GM18951 (cell line): ENCODE results near the gene RRM1.
"Not testable (repeated sequence)": the region's sequence is repeated elsewhere in the genome, so short reads cannot be mapped to it uniquely, and the experiment has no call there.

Source experiments
- POLR2A ChIP-seq: IDR thresholded peaks from 4 replicates; pipeline ENCODE4 v1.6.1; 2011; ENCODE audit warnings: mild to moderate bottlenecking; ENCODE audit not compliant: insufficient read length, insufficient read depth; ENCODE audit errors: extremely low read depth
- in situ Hi-C: fragments of 300-500 bp; cut with MboI; formaldehyde crosslinking; loops from one replicate; pipeline ENCODE4 v1.12.0; 2022; ENCODE audit warnings: low sequenced_read_pairs, mixed read lengths, inconsistent platforms; ENCODE audit not compliant: unreplicated experiment

RRM1 gene

DNA sequence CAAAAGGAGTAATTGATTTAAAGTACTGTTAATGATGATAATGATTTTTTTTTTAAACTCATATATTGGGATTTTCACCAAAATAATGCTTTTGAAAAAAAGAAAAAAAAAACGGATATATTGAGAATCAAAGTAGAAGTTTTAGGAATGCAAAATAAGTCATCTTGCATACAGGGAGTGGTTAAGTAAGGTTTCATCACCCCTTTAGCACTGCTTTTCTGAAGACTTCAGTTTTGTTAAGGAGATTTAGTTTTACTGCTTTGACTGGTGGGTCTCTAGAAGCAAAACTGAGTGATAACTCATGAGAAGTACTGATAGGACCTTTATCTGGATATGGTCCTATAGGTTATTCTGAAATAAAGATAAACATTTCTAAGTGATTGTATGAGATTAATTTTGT lies 43.9 kb downstream of the RRM1 start:
- TF ChIP-seq POLR2A: no peak
- in situ Hi-C loops: no loop called here

DNA sequence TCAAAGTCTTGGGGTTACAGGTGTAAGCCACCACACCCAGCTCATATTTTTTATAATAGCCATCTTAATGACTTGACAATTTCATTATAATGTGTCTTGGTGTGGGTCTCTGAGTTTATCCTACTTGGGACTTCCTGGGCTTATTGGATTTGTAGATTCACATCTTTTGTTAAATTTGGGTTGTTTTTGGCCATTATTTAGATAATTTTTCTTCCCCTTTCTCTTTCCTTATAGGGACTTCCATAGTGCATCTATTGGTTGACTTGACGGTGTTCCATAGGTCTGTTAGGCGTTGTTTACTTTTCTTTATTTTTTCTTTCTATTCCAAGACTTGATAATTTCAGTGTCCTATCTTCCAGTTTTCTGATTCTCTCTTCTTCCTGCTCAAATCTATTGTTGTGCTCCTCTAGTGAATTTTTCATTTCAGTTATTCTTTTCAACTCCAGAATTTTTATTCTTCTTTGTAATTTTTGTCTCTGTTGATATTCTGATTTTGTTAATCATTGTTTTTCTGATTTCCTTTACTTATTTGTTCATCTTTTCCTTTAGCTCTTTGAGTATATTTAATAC lies 45.6 kb downstream of the RRM1 start:
- no peak for TF ChIP-seq POLR2A
- in situ Hi-C loops: no loop called here

DNA sequence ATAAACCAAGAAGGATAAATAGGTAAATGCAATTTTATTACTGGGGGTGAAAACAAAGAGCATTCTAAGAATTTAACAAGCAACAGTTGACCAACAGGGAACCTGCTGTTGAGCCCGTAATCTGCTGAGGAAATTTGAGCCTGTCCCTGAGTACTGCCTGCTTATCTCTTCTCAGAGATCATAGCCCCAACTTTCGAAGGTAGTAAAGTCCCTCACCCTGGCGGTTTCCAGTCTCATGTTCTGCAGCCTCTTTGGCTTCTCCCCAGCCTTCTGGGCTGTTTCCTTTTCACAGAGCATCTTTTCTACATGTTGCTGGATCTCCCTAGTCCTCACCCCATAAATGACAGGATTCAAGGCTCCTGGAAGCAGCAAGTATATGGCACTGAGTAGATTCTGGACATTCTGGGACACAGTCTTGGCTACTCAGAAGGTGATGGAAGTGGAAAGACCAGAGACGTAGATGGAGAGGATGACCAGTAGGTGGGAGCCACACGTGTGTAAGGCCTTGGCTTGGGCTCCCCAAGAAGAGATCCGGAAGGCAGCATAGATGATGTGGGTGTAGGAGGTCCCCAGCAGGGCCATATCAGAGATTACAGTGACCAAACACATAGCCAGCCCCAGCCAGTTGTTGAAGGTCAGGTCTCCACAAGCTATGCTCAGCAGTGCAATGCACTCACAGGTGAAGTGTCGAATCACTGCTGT lies 51.6 kb downstream of the RRM1 start:
- in situ Hi-C loops: no loop called here

DNA sequence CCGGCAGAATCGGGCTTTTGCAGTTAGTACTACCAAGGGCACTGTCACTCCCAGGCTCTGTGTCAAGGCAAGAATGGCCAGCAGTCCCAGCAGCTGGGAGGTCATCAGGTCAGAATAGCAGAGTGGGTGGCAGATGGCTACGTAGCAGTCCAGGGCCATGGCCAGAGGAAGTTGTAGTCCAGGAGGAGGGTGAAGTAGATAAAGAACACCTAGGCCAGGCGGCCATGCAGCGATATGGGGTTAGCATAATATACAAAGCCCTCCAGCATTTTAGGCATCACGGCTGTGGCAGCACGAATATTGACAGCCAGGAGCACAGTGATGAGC lies 52.1 kb downstream of the RRM1 start:
- TF ChIP-seq POLR2A: no peak
- in situ Hi-C loops: no loop called here

More for the DNA sequence above, 51.6 kb downstream of the RRM1 start:
- no peak for TF ChIP-seq POLR2A

DNA sequence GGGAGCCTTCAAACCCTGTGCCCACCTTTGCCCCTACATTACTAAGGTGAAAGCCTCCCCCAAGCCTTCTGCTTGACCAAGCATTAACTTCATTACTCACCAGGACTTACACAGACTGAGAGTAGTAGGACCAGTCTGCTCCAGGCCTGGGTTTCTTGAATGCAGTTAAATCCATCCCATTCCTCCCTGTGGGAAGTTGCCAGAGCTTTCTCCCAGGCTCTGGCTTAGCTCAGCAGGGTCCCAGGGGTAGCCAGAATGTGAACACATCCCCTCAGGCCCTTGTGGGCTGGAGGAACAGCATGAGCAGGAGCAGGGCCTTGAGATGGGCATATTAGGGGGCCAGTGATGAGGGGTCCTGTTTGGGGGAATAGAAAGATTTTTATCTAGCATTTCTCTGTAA lies 59.9 kb downstream of the RRM1 start:
- no peak for TF ChIP-seq POLR2A
- in situ Hi-C loops: no loop called here

DNA sequence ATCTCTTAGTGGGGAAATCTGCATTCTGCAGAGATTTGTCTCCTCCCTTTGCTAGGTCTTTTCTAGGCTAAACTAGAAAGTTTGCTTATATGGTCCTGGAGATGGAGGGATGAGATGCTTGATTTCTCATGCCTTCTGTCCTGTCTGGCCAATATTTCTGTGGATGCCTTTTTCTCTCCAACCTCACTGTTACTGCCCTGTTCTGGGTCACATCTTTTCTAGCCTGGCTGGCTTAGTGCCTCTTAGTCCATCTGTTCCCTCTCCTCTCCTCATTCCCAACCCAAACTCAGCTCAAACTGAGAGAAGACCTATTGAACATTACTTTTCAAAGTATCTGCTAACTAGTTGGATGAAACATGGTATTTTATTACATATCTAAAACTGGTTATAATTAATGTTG lies 62.0 kb downstream of the RRM1 start:
- no peak for TF ChIP-seq POLR2A
- in situ Hi-C loops: no loop called here

DNA sequence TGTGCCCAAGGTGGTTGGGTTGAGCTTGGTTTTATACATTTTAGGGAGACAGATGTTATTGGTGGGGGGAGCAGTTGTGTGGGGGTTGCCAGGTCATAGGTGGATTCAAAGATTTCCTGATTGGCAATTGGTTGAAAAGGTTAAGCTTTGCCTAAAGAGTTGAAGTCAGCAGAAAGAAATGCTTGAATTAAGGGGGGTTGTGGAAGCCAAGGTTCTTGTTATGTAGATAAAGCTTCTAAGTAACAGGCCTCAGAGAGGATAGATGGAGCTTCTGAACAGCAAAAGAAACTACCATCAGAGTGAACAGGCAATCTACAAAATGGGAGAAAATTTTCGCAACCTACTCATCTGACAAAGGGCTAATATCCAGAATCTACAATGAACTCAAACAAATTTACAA lies 64.2 kb downstream of the RRM1 start:
- in situ Hi-C loops: not testable (repeated sequence)

DNA sequence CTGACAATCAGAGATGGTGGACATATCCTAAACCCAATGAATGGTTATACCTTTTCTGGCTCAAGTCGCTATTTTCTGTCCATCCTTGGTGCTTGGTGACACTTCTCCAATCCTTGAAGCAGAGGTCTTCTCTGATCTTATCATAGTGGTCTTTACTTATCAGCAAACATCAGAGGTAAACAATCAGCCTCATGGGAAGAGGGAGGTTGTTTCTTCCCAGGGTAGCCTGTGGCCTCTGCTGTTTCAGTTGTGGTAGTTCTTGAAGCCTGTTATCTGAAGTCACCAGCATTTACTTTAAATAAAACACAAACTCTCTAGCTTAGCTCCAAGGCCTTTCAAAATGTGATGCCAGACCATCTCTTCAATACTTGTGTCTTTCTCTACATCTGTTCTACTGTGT lies 66.7 kb downstream of the RRM1 start:
- in situ Hi-C loops: no loop called here
- TF ChIP-seq POLR2A: no peak

DNA sequence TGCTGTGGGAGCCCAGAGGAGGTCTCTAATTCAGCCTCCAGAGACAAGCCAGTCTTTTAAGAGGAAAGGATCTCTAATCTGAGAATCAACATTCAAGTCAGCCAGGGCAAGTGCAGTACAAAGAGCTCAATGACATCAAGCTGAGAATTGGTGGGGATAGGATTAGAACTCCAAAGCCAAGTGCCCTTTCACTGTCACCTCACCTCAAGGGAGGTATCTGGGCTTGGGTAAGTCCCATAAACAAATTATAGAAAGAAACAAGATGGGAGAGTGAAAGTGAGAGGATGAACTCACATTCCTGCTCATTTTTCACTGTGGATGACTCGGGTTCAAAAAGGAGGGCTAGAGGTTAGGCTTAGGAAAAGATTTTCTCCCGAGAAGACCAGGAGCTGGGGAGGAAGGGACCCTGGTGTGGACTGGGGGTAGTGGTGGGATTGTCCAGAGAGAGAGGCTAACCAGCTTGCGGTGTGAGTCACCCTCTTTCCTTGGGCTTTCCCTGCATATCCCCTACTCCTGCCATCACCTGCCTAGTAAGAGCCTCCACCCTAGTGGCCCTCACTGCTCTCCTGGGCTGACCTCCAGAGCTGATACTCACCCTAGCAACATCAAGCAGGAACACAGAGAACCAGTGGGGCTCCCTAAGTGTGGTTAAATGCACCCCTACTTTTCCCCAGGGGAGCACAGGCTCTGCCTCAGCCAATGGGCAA lies 70.4 kb downstream of the RRM1 start:
- no peak for TF ChIP-seq POLR2A
- in situ Hi-C loops: no loop called here

DNA sequence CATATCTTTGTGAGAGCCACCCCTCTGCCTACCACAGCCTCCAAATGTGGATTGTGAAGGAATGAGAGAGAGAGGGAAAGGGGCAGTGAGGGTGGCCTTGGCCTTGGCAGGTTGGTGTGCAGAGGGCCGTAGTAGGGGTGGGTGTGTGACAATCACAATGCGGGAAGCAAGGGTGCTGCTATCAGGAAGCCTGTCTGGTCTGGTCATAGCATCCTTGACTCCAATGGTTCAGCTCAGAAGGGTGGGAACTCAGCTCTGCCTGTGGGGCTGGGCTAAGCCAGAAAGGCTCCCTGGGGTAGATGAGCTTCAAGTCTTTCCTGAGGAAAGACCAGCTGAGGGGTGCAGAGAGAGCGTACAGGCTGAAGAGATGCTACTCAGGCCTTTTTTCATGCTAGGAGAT lies 72.7 kb downstream of the RRM1 start:
- in situ Hi-C loops: no loop called here
- no peak for TF ChIP-seq POLR2A

DNA sequence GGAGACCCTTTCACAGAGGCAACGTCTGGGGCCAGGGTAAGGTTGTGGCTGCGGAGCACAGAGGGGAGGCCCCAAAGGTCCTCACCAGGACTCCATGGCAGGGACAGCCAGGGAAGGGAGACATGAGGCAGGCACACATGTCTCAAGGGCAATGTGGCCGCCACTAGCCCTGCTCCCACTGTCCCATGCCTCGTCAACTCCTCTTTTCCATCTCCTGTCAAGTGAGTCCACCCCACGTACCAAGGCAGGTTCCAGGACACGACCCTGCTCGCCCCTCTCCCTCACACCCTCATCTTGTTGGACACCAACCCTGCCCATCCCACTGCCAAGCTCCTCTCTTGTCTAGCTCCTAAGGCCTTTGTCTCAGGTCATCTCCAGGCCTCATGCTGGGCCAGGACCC lies 73.2 kb downstream of the RRM1 start:
- in situ Hi-C loops: no loop called here
- no peak for TF ChIP-seq POLR2A

DNA sequence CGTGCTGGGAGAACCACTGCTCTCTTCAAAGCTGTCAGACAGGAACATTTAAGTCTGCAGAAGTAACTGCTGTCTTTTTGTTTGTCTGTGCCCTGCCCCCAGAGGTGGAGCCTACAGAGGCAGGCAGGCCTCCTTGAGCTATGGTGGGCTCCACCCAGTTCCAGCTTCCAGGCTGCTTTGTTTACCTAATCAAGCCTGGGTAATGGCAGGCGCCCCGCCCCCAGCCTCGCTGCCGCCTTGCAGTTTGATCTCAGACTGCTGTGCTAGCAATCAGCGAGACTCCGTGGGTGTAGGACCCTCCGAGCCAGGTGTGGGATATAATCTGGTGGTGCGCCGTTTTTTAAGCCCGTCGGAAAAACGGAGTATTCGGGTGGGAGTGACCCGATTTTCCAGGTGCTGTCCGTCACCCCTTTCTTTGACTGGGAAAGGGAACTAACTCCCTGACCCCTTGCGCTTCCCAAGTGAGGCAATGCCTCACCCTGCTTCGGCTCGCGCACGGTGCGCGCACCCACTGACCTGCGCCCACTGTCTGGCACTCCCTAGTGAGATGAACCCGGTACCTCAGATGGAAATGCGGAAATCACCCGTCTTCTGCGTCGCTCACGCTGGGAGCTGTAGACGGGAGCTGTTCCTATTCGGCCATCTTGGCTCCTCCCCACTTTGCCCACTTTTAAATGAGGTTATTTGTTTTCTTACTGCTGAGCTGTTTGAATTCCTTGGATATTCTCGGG lies 81.2 kb downstream of the RRM1 start:
- in situ Hi-C loops: not testable (repeated sequence)

DNA sequence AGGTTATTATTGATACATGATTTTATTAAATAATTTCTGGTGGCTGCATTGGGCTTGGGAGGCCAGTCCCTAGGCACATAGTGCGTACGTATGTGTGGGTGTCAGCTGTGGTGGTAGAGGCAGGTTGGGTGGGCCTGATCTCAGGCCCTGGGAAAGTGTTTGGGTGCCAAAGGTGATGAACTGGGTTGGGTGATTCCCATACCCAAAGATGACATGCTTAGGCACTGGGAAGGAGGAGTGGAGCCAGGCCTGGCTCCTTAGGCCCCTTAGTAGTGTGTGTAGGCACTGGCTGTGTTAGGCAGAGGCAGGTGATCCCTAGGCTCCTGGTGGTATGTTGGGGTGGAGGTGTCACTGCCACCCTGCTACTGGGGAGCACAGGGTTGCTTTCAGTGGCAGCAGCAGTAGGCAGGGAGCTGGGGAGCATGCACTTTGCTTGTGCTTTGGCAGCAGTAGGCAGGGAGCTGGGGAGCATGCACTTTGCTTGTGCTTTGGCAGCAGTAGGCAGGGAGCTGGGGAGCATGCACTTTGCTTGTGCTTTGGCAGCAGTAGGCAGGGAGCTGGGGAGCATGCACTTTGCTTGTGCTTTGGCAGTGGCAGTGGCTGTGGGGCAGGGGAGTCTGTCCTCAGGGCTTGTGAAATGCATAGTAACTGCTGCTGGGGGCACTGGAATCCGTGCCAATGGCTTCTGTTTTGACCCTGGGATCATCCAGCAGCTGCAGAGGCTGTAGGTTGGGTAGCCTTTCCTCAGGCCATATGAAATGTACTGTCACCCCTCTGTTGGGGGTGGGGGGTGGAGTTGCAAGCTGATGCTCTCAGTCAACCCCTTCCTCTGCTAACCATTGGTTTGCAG lies 84.4 kb downstream of the RRM1 start:
- in situ Hi-C loops: no loop called here
- TF ChIP-seq POLR2A: no peak
